Smooth muscle cell (in vitro differentiated cells): ENCODE data around the gene USP10. TPM values are rescaled to one million over a fixed set of nuclear protein-coding genes. Genes with fewer than 3 reads are reported as not detected.

Experiments used
- DNase-seq: peaks from one replicate; lab custom pipeline; 2025; ENCODE audit not compliant: unreplicated experiment; lab: John Stamatoyannopoulos, UW
- H2AFZ ChIP-seq: fragments of 200-600 bp; sonication (generic); 2 replicates; pipeline ENCODE4 v1.6.0; 2016; ENCODE audit warnings: antibody characterized with exemption, low read depth, mild to moderate bottlenecking
- H3F3A ChIP-seq: fragments of 200-600 bp; sonication (generic); 2 replicates; pipeline ENCODE4 v1.6.0; 2017; ENCODE audit warnings: antibody characterized with exemption, low read depth
- H3K27ac ChIP-seq: fragments of 200-600 bp; sonication (generic); 2 replicates; pipeline ENCODE4 v1.5.1; 2016; ENCODE audit warnings: low read depth, mild to moderate bottlenecking
- H3K27me3 ChIP-seq: fragments of 200-600 bp; sonication (generic); 2 replicates; pipeline ENCODE4 v1.6.1; 2016; ENCODE audit warnings: low read depth, mild to moderate bottlenecking
- H3K36me3 ChIP-seq: fragments of 200-600 bp; sonication (generic); 2 replicates; pipeline ENCODE4 v1.5.1; 2016; ENCODE audit warnings: low read depth
- H3K4me1 ChIP-seq: fragments of 200-600 bp; sonication (generic); 2 replicates; pipeline ENCODE4 v1.5.1; 2016; ENCODE audit warnings: low read depth
- H3K4me2 ChIP-seq: fragments of 200-600 bp; sonication (generic); 2 replicates; pipeline ENCODE4 v1.6.0; 2016; ENCODE audit warnings: mild to moderate bottlenecking
- H3K4me3 ChIP-seq: fragments of 200-600 bp; sonication (generic); 2 replicates; pipeline ENCODE4 v1.5.1; 2016; ENCODE audit warnings: mild to moderate bottlenecking
- H3K79me2 ChIP-seq: fragments of 200-600 bp; sonication (generic); 2 replicates; pipeline ENCODE4 v1.6.0; 2016; ENCODE audit warnings: low read depth, mild to moderate bottlenecking
- H3K9ac ChIP-seq: fragments of 200-600 bp; sonication (generic); 2 replicates; pipeline ENCODE4 v1.6.0; 2016; ENCODE audit warnings: low read depth
- H3K9me3 ChIP-seq: fragments of 200-600 bp; sonication (generic); replicated peaks from 2 replicates; pipeline ENCODE4 v1.5.1; 2016; ENCODE audit warnings: low read depth
- H4K20me1 ChIP-seq: fragments of 200-600 bp; sonication (generic); 2 replicates; pipeline ENCODE4 v1.6.0; 2016; ENCODE audit warnings: low read depth
- CTCF ChIP-seq: fragments of 200-600 bp; sonication (generic); IDR thresholded peaks from 2 replicates; pipeline ENCODE4 v1.5.1; 2017; ENCODE audit warnings: borderline replicate concordance, mild to moderate bottlenecking, antibody characterized with exemption; ENCODE audit not compliant: insufficient read depth, poor library complexity, severe bottlenecking
- WGBS: methylation state at CpG from one replicate; pipeline ENCODE4 v1.1.7; 2016; ENCODE audit warnings: low lambda C conversion rate; 5-methylcytosine and 5-hydroxymethylcytosine counted together
- polyA plus RNA-seq: library from polyadenylated mRNA; unstranded; fragments of >200 nt; fragmentation: Nextera tagmentation; extraction: Ambion mirVana; gene quantifications from 2 replicates; pipeline ENCODE4 v1.2.1, GENCODE V29; 2016
- total RNA-seq: library from RNA; depleted of rRNA; stranded (reverse); fragments of >200 nt; gene quantifications from 2 replicates; pipeline ENCODE4 v1.2.3, GENCODE V29; 2014

USP10 gene
- total and polyA plus RNA-seq, 2 experiments from 2014 or later: 52.5 to 56.1 TPM

DNA sequence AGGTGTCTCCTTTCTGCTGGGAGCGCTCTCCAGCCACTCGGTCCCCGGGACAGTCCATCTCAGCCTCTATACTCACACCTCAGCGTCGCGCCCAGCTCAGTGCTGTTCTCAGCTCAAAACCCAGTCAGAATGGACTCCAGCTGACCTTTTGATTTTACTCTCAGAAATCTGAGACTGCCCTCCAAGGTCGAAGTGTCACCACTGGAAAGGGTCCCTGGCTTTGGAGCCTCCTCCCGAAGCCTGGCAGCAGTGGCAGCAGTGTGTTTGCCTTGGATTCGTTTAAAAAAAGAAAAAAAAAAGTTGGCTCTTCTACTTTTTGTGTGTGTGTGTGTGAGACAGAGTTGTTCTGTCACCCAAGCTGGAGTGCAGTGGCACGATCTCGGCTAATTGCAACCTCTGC lies 41.1 kb upstream of the USP10 start:
- peaks cover 3% of the 10 kb centered on the region for H3K79me2 ChIP-seq
- H3K9me3 ChIP-seq: no peaks in the 10 kb centered on the region
- no peak for TF ChIP-seq CTCF
- no peaks in the 10 kb centered on the region for H3K27me3 ChIP-seq
- H3K27ac ChIP-seq: no peak overlapping the region
- H2AFZ ChIP-seq: no peak overlapping the region
- H3K36me3 ChIP-seq: peaks cover 4% of the 10 kb centered on the region
- no peak for DNase-seq
- no peaks in the 10 kb centered on the region for H3F3A ChIP-seq
- no peaks in the 10 kb centered on the region for H3K4me1 ChIP-seq
- no peak overlapping the region for H3K9ac ChIP-seq
- WGBS: 94% methylated on average over 11 of the region's 11 CpGs
- H4K20me1 ChIP-seq: peaks cover 23% of the 10 kb centered on the region
- H3K4me3 ChIP-seq: no peak overlapping the region
- no peak overlapping the region for H3K4me2 ChIP-seq

DNA sequence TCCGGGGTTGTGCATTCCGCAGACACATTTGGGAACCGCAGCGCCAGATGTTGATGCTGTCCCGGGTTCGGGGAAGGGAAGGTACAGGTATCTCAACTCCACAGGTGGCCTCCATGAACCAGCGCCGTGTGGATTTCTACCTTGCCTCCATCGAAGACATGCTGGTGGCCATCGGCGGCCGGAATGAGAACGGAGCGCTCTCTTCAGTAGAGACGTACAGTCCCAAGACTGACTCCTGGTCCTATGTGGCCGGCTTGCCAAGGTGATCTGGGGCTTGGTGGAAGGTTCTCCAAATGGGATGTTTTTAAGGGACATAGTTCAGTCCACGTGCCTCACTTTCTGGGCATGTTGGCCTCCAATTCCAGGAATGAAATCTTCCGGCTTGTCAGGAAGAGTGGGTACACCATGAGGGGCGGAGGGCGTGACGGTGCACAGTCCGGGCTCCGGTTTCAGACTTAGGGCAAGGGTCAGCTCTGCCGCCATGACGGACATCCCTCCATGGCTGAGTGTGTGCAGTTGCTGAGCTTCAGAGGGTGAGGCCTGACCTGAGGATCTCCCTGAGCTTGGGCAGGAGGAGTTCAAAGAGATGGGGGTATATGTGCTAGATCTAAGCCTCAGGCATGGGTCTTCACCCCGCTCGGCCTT lies 40.0 kb upstream of the USP10 start:
- TF ChIP-seq CTCF: no peak
- H3K36me3 ChIP-seq: peaks cover 4% of the 10 kb centered on the region
- no peaks in the 10 kb centered on the region for H3K9me3 ChIP-seq
- H4K20me1 ChIP-seq: peaks cover 13% of the 10 kb centered on the region
- H3K27me3 ChIP-seq: no peaks in the 10 kb centered on the region
- H3F3A ChIP-seq: no peaks in the 10 kb centered on the region
- H3K4me3 ChIP-seq: no peak overlapping the region
- no peak overlapping the region for H3K27ac ChIP-seq
- no peak overlapping the region for H3K9ac ChIP-seq
- peaks cover under 1% of the 10 kb centered on the region for H3K79me2 ChIP-seq
- no peak for DNase-seq
- H3K4me1 ChIP-seq: no peaks in the 10 kb centered on the region
- no peak overlapping the region for H2AFZ ChIP-seq
- H3K4me2 ChIP-seq: no peak overlapping the region
- 95% methylated on average over 27 of the region's 27 CpGs for WGBS

DNA sequence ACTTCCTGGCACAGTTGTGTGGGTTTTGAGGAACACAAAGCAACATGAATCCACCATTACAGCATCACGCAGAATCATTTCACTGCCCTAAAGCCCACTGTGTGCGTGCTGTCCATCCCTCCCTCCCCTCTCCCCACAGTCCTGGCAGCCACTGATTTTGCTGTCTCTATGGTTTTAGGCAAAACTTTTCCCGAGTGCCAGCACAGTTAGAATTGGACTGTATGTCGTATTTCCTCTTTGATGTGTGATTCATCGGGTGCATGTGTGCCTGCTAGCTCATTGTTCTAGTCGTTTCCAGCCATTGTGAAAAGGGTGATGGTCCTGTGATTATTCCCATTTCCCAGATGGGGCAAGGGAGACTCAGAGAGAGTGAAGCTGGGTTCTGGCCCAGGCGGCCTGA lies 38.8 kb upstream of the USP10 start:
- Histone ChIP-seq H3K79me2 (no peaks in the 10 kb centered on the region), H3K36me3 (peaks cover 4% of the 10 kb centered on the region)
- DNase-seq: no peak

More for the DNA sequence above, 38.8 kb upstream of the USP10 start:
- peaks cover 2% of the 10 kb centered on the region for H4K20me1 ChIP-seq
- H3K4me1 ChIP-seq: no peaks in the 10 kb centered on the region
- no peak overlapping the region for H3K4me3 ChIP-seq
- no peak for TF ChIP-seq CTCF
- 91% methylated on average over 7 of the region's 7 CpGs for WGBS
- no peak overlapping the region for H3K4me2 ChIP-seq
- H3K27me3 ChIP-seq: no peaks in the 10 kb centered on the region
- H3K9ac ChIP-seq: no peak overlapping the region
- H3F3A ChIP-seq: no peaks in the 10 kb centered on the region
- H3K27ac ChIP-seq: no peak overlapping the region
- no peak overlapping the region for H2AFZ ChIP-seq
- no peaks in the 10 kb centered on the region for H3K9me3 ChIP-seq
